ENCODE results near the gene CDYL2.

DNA sequence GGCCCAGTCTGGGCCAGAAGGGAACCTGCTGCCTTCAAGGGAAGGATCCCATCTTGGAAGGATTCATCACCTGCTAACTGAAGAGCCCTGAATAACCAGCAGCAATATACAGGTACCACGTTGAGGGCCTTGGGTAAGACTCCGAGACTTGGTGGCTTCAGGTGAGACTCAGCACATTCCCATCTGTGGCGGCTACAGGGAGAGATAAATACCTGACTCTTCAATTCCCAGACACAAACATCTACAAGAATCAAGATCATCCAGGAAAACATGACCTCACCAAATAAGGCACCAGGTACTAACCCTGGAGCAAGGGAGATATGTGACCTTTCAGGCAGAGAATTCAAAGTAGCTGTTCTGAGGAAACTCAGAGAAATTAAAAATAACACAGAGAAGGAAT is 164.1 kb downstream of the CDYL2 start:
- TF ChIP-seq, protein P1, sequence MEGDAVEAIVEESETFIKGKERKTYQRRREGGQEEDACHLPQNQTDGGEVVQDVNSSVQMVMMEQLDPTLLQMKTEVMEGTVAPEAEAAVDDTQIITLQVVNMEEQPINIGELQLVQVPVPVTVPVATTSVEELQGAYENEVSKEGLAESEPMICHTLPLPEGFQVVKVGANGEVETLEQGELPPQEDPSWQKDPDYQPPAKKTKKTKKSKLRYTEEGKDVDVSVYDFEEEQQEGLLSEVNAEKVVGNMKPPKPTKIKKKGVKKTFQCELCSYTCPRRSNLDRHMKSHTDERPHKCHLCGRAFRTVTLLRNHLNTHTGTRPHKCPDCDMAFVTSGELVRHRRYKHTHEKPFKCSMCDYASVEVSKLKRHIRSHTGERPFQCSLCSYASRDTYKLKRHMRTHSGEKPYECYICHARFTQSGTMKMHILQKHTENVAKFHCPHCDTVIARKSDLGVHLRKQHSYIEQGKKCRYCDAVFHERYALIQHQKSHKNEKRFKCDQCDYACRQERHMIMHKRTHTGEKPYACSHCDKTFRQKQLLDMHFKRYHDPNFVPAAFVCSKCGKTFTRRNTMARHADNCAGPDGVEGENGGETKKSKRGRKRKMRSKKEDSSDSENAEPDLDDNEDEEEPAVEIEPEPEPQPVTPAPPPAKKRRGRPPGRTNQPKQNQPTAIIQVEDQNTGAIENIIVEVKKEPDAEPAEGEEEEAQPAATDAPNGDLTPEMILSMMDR (conservative IDR thresholded peaks at IDR 0.05; ENCODE audit: low read length) = no peak
- TF ChIP-seq EZH2phosphoT487 (IDR thresholded peaks at IDR 0.05; ENCODE audit: borderline replicate concordance, low read depth, low read length) = no peak
